Measurements from ENCODE around the gene MED29. TPM values are rescaled to one million over a fixed set of nuclear protein-coding genes. Genes with fewer than 3 reads are reported as not detected.

The MED29 gene
- total RNA-seq, 2 donors from 2014 or later = 29.9 to 32.3 TPM

DNA sequence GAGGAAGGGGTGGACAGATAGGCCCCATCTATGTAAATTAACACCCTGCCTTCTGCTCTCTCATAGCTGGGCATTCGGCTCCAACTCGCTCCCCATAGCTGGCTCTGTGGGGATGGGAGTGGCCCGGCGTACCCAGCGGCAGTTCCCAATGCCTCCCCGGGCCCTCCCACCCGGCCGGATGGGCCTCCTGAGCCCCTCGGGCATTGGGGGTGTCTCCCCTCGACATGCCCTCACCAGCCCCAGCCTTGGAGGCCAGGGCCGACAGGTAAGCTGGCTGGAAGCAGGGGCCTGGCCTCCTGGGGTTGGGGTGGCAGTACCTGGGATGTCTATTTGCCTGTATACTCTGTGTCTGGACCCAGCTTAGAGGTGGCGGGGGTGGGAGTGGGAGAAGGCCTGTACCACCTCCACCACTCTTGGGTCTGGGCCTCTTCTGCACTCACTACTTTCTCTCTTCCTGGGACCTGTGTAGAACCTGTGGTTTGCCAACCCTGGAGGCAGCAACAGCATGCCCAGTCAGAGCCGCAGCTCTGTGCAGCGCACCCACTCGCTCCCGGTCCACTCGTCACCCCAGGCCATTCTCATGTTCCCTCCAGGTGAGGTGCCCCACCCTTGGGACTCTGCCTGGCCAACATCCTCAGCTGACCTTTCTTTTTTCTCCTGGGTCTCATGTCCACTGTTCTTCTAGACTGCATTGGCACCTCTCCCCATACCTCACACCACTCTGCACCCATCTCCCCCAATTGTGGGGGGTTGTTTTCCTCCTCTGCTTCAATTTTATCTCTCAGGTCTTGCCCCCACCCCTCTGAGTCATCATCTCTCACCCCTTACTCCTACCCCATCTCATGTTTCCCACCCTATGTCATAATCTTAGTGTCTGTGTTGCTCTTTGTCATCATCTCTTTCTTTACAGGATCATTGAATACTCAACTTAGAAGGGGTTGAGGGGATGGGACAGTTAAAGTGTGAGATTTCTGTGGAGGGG, 10.4 kb upstream of the MED29 start:
- Histone ChIP-seq H3K27me3 (no peaks in the 10 kb centered on the region), H3K4me1 (no peaks in the 10 kb centered on the region), H3K27ac (no peak overlapping the region), H3K36me3 (peaks cover 92% of the 10 kb centered on the region), H3K9me3 (no peaks in the 10 kb centered on the region), H3K4me3 (no peak overlapping the region)
- no peak for DNase-seq (ENCODE audit: low spot score)
- TF ChIP-seq, protein P1, sequence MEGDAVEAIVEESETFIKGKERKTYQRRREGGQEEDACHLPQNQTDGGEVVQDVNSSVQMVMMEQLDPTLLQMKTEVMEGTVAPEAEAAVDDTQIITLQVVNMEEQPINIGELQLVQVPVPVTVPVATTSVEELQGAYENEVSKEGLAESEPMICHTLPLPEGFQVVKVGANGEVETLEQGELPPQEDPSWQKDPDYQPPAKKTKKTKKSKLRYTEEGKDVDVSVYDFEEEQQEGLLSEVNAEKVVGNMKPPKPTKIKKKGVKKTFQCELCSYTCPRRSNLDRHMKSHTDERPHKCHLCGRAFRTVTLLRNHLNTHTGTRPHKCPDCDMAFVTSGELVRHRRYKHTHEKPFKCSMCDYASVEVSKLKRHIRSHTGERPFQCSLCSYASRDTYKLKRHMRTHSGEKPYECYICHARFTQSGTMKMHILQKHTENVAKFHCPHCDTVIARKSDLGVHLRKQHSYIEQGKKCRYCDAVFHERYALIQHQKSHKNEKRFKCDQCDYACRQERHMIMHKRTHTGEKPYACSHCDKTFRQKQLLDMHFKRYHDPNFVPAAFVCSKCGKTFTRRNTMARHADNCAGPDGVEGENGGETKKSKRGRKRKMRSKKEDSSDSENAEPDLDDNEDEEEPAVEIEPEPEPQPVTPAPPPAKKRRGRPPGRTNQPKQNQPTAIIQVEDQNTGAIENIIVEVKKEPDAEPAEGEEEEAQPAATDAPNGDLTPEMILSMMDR (IDR thresholded peaks at IDR 0.05) = no peak

DNA sequence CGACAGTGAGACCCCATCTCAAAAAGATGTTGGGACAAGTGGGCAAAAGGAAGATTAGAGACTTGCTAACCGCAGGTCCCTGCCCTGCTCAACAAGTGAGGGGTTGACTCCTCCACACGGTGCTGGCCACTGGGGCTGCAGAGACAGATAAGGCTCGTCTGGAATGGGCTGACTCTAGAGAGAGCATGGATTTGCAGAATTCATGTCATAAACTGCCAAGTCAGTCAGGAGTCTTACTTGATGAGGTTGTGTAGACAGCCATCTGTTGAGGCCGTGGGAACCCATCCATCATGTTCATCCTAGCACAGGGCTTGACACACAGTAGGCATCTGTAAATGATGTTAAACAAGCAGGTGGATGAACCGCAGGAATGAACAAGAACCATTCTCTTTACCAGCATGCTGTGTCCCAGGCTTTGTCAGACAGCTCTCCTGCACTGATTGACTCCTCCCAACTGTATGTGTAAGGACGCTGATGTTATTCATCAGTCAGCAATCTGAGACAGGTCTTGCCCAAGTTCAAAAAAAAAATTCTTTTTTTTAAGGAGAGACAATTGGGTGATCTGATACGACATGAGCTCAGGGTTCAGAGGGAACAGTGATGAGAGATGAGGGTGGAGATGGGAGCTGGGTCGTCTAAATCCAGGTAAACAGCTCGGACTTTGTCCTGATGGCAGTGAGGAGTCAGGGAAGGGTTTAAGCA, 9.1 kb upstream of the MED29 start:
- DNase-seq (ENCODE audit: low spot score) = no peak
- Histone ChIP-seq H3K9me3 (no peaks in the 10 kb centered on the region), H3K27me3 (no peaks in the 10 kb centered on the region), H3K36me3 (peaks cover 92% of the 10 kb centered on the region), H3K4me1 (no peaks in the 10 kb centered on the region), H3K4me3 (no peak overlapping the region), H3K27ac (no peak overlapping the region)
- TF ChIP-seq, protein P1 (IDR thresholded peaks at IDR 0.05) = no peak

DNA sequence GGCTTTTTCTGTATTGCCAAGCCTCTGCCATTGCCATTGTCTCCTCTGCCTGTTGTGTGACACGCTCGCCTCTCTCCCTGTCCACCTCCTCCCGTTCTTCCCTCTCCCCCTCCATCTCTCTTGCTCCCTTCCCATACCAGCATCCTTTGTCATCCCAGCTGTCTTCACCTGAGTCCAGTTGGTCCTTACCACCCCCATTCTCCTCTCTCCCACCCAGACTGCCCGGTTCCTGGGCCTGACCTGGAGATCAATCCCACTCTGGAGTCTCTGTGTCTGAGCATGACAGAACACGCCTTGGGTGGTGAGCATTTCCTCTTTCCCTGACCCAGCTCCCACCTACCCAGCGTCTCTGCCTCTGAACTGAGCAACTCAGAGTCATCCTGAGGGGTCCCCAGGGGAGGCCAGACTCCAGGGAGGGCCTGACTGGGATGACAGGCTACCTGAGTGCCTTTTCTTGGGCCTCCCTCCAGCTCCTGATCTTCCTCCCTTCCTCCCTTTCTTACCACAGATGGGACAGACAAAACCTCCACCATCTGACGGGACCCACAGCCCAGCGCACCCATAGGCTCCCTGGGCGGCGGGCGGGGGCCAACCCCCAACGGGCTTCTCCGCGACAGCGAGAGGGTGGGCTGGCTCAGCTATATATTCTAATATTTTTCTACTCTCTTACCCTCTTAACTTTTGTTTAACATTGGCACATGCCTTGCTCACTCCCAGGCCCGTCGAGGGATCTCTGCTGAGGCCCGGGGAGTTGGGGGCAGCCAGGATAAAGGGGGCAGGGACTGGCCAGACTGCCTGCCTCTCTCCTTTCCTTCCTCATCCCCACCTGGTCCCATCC, 8.0 kb upstream of the MED29 start:
- TF ChIP-seq, protein P1 (IDR thresholded peaks at IDR 0.05) = no peak
- Histone ChIP-seq H3K27ac (no peak overlapping the region), H3K27me3 (no peaks in the 10 kb centered on the region), H3K9me3 (no peaks in the 10 kb centered on the region), H3K36me3 (peaks cover 92% of the 10 kb centered on the region), H3K4me1 (no peaks in the 10 kb centered on the region), H3K4me3 (no peak overlapping the region)
- DNase-seq (ENCODE audit: low spot score) = no peak

DNA sequence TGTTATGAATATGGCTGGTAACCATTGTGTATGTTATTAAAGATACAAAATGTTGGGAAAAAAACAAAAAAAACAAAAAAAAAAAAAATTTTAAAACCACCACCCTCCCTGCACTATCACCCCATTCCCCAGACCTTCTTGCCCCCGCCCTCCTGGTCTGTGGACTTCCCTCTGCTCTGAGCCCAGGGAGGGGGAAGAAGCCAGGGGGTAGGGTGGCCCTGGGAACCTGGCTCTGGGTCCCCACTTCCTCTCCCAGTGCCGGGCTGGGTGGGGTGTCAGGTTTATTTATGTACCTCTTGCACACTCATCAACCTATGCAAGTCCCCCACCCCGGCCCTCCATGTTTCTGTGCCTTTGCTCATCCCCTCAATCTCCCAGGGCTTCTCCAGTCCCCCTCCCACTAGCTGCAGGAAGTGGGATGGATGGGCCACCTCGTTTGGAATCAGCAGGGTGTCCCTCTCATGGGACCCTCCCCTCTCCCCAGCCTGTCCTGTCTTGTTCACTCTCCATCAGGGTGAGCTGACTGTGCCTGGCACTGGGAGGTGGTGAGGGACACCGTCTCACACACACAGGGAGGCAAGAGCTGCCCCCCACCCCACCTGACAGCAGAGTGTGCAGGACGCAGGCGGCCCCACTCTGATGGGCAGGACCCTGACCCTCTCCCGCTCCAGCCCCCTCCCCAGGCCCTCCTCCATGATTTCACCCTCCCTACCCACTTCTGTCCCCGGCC, 6.2 kb upstream of the MED29 start:
- no peak overlapping the region for H3K27ac ChIP-seq
- peaks cover 0 to 4% of the 10 kb centered on the region in 2 donors for H3K4me1 ChIP-seq
- no peaks in the 10 kb centered on the region for H3K9me3 ChIP-seq
- TF ChIP-seq, protein P1 (IDR thresholded peaks at IDR 0.05) = no peak
- no peak for DNase-seq (ENCODE audit: low spot score)
- no peaks in the 10 kb centered on the region for H3K27me3 ChIP-seq
- no peak overlapping the region for H3K4me3 ChIP-seq
- H3K36me3 ChIP-seq = peaks cover 87% of the 10 kb centered on the region

Data from right atrium auricular region (tissue), 2 donors.